NB4 (cell line): ENCODE results near the gene PROC.

Experiments used
- DNase-seq: peaks from one replicate; pipeline ENCODE4 v3.0.0; 2010; ENCODE audit warnings: low read depth
- H3K4me3 ChIP-seq: one replicate; pipeline ENCODE4 v1.5.1; 2011; ENCODE audit warnings: mild to moderate bottlenecking, low read depth, low read length, moderate library complexity
- CTCF ChIP-seq: IDR thresholded peaks from one replicate; pipeline ENCODE4 v1.5.1; 2012; ENCODE audit warnings: low read depth, low read length
- MAX ChIP-seq: IDR thresholded peaks from 2 replicates; pipeline ENCODE4 v1.6.1; 2011; ENCODE audit warnings: low read depth, low read length
- MYC ChIP-seq: IDR thresholded peaks from 2 replicates; pipeline ENCODE4 v1.6.1; 2011; ENCODE audit warnings: low read depth, low read length
- POLR2A ChIP-seq: IDR thresholded peaks from 2 replicates; pipeline ENCODE4 v1.6.1; 2011; ENCODE audit warnings: mild to moderate bottlenecking; ENCODE audit not compliant: insufficient read length; ENCODE audit errors: extremely low read depth

The PROC gene

GRCh38 chr2:127389778-127390435 is 28.3 kb upstream of the PROC start:
- H3K4me3 ChIP-seq = no peak overlapping the region
- no peak for TF ChIP-seq MAX
- no peak for TF ChIP-seq CTCF
- no peak for TF ChIP-seq MYC
- TF ChIP-seq POLR2A = no peak
- DNase-seq = peak; percentile 78

- H3K4me3 ChIP-seq = no peak overlapping the region
- DNase-seq = peak; percentile 28
- TF ChIP-seq MAX (no peak), MYC (no peak), CTCF (no peak), POLR2A (no peak)
Observed at GRCh38 chr2:127392133-127392827, 25.9 kb upstream of the PROC start.

GRCh38 chr2:127392828-127393578 is 25.2 kb upstream of the PROC start:
- TF ChIP-seq POLR2A (no peak), MAX (no peak)
- H3K4me3 ChIP-seq = no peak overlapping the region
- no peak for DNase-seq

GRCh38 chr2:127394492-127394891 is 23.7 kb upstream of the PROC start:
- H3K4me3 ChIP-seq = no peak overlapping the region
- no peak for DNase-seq
- no peak for TF ChIP-seq MYC
- no peak for TF ChIP-seq POLR2A
- no peak for TF ChIP-seq MAX
- no peak for TF ChIP-seq CTCF

GRCh38 chr2:127397568-127398238 is 20.5 kb upstream of the PROC start:
- DNase-seq = no peak
- no peak overlapping the region for H3K4me3 ChIP-seq
- TF ChIP-seq CTCF (no peak), MYC (no peak), MAX (no peak), POLR2A (no peak)
